Measurements from ENCODE around the gene ANK3.

DNA sequence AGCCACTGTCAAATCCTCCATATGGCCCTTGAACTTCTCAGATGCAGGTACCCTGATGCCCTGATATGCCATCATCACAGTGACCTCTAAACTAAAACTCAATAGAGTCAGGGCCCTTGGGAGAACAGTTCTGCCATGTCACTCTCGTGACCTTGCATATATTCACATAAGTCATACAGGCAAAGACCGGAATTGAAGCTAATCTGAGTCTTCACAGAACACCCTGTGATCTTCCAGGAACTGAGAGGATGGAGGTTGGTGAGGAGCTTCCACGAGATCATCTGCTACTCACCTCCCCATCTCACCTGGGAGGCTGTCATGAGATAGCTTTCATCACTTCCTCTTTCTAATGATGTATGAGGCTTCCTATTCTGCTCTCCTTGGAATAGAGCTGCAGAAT lies 254.7 kb downstream of the ANK3 start:
- TF ChIP-seq, protein P1, sequence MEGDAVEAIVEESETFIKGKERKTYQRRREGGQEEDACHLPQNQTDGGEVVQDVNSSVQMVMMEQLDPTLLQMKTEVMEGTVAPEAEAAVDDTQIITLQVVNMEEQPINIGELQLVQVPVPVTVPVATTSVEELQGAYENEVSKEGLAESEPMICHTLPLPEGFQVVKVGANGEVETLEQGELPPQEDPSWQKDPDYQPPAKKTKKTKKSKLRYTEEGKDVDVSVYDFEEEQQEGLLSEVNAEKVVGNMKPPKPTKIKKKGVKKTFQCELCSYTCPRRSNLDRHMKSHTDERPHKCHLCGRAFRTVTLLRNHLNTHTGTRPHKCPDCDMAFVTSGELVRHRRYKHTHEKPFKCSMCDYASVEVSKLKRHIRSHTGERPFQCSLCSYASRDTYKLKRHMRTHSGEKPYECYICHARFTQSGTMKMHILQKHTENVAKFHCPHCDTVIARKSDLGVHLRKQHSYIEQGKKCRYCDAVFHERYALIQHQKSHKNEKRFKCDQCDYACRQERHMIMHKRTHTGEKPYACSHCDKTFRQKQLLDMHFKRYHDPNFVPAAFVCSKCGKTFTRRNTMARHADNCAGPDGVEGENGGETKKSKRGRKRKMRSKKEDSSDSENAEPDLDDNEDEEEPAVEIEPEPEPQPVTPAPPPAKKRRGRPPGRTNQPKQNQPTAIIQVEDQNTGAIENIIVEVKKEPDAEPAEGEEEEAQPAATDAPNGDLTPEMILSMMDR (IDR thresholded peaks at IDR 0.05; ENCODE audit: poor library complexity, severe bottlenecking) = no peak
- TF ChIP-seq POLR2AphosphoS5 (IDR thresholded peaks at IDR 0.05) = no peak
- TF ChIP-seq RAD21 (conservative IDR thresholded peaks at IDR 0.05) = no peak
- TF ChIP-seq EP300 (conservative IDR thresholded peaks at IDR 0.05; ENCODE audit: poor library complexity, severe bottlenecking) = no peak
- TF ChIP-seq MXI1 (conservative IDR thresholded peaks at IDR 0.05; ENCODE audit: poor library complexity, severe bottlenecking) = no peak
